Choroid plexus epithelial cell (primary cell): Measurements from ENCODE around the gene GFM2.
"Not testable (repeated sequence)": the region's sequence is repeated elsewhere in the genome, so short reads cannot be mapped to it uniquely, and the experiment has no call there.

ENCODE experiments used
- DNase-seq: peaks from one replicate; pipeline ENCODE4 v3.0.0-alpha.2; 2010; ENCODE audit warnings: low read depth
- H3K4me3 ChIP-seq: 2 replicates; pipeline ENCODE4 v1.5.1; 2011; ENCODE audit warnings: low read depth, mild to moderate bottlenecking, control low read depth, low read length, moderate library complexity
- TF ChIP-seq, protein P1 (sequence below): conservative IDR thresholded peaks from 2 replicates; pipeline ENCODE4 v1.5.1; 2011; ENCODE audit warnings: low read depth, mild to moderate bottlenecking, control low read depth, inconsistent platforms, low read length, moderate library complexity

GFM2 gene

DNA sequence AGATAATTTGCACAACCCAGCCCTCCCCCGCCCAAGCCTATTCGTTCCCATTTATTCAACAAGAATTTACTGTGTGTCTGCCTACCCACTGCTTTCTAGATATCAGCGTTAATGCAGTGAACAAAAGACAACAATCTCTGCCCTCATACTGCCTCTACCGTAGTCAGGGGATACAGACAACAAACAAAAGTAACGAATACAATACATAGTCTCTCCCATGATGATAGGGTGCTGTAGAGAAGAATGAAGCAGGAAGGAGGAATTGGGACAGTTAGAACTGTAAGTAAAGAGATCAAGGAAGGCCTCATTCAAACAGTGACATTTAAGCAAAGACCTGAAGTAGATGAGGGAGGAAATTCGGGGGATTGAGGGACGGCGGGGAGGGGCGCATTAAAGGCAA, 1.7 kb downstream of the GFM2 start:
- peak; percentile 29 for DNase-seq
- no peak overlapping the region for H3K4me3 ChIP-seq
- TF ChIP-seq, protein P1, sequence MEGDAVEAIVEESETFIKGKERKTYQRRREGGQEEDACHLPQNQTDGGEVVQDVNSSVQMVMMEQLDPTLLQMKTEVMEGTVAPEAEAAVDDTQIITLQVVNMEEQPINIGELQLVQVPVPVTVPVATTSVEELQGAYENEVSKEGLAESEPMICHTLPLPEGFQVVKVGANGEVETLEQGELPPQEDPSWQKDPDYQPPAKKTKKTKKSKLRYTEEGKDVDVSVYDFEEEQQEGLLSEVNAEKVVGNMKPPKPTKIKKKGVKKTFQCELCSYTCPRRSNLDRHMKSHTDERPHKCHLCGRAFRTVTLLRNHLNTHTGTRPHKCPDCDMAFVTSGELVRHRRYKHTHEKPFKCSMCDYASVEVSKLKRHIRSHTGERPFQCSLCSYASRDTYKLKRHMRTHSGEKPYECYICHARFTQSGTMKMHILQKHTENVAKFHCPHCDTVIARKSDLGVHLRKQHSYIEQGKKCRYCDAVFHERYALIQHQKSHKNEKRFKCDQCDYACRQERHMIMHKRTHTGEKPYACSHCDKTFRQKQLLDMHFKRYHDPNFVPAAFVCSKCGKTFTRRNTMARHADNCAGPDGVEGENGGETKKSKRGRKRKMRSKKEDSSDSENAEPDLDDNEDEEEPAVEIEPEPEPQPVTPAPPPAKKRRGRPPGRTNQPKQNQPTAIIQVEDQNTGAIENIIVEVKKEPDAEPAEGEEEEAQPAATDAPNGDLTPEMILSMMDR: no peak

DNA sequence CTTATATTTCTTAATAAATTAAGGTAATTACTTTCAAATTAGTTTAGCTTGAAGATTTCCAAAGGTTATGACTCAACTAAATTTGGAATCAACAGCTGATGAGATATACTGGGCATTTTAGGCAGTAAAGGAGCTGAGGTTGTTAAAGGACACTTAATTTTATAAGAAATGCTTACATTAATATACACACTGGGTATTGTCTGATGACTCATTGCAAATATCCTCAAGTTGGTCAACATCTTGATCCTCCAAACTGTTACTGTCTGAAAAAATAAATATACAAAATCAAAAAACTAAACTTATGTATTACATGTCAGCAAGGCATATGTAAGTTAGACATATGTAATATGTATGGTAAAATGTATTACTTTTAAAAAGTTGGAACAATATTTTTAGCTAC, 3.4 kb downstream of the GFM2 start:
- DNase-seq: peak; percentile 4
- TF ChIP-seq, protein P1: no peak
- no peak overlapping the region for H3K4me3 ChIP-seq

DNA sequence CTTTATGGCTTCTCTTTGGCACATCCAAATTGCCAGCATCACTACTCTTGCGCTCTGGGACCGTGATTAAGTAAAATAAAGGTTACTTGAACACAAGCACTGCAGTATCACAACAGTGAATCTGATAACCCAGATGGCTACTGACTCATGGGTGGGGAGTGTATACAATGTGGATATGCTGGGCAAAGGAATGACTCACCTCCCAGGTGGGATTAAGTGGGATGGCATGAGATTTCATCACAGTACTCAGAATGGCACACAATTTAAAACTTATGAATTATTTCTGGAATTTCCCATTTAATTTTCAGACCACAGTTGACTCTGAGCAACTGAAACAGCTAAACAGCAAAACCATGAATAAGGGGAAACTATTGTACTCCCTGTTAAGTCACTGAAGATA, 4.3 kb downstream of the GFM2 start:
- peak; percentile 26 for DNase-seq

DNA sequence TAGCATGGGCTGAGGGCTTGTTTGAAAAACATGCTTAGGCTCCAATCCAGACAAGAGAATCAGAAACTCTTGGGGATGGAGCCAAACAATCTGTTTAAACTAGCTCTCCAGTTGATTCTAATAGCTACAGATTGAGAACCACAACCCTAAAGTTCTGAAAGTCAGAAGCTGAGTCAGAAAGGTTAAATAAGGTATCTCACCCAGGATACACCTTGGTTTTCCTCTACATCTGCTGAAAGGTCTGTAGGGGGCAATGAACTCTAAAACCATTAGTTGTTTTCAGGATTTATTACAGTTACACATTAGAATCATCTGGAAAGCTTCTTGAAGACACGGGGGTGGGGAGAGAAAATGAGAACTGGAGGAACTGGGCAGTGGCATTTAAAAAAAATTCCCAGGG, 5.7 kb downstream of the GFM2 start:
- DNase-seq: no peak
- H3K4me3 ChIP-seq: no peak overlapping the region
- TF ChIP-seq, protein P1: no peak

More for the DNA sequence above, 4.3 kb downstream of the GFM2 start:
- TF ChIP-seq, protein P1: no peak
- H3K4me3 ChIP-seq: no peak overlapping the region

DNA sequence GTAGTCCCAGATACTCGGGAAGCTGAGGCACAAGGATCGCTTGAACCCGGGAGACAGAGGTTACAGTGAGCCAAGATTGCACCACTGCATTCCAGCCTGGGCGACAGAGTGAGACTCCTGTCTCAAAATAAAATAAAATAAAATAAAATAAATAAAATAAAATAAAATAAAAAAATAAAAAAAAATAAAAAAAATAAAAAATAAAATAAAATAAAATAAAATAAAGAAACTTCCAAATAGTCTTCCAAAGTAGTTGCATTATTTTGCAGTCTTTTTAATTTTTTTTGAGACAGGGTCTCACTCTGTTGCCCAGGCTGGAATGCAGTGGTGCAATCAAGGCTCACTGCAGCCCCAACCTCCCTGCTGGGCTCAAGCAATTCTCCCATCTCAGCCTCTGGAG, 18.2 kb downstream of the GFM2 start:
- H3K4me3 ChIP-seq, DNase-seq: not testable (repeated sequence)

DNA sequence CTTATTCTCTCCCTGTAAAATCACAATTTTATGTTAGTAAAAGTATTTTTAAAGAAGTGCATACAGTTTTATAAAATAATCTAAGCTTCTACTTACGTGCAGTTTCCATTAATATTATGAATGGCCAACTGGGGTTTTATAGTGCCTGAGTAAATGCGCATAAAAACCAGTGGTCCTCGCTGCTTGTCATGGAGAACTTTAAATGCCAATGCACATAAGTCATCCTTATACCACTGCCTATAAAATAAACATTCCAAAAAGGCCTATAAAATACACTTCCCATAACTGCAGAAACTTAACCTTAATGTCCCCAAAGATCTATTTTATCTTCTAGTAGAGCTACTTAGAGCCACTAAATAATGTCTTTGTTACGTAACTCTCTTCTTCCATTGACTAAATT, 28.5 kb downstream of the GFM2 start:
- no peak for DNase-seq
- no peak overlapping the region for H3K4me3 ChIP-seq
- TF ChIP-seq, protein P1: no peak

DNA sequence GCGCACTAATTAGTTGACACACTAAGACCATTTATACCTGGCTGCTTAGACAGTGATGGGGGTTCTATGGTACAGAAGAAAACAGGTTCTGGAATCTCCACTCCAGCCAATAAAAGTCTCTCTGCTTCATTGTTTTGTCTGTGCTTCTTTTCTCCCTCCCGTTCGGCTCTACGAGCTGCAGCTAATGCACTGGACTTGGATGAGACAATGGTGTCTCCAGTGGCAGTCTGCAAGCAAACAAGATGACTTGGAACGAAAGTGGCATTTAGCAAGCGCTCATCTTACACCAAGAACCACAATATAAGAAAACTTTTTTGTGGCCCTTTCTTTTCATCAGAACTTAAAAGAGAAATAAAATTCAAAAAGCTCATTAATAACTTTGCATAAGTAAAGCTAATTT, 30.2 kb downstream of the GFM2 start:
- DNase-seq: no peak
- TF ChIP-seq, protein P1: no peak
- no peak overlapping the region for H3K4me3 ChIP-seq

DNA sequence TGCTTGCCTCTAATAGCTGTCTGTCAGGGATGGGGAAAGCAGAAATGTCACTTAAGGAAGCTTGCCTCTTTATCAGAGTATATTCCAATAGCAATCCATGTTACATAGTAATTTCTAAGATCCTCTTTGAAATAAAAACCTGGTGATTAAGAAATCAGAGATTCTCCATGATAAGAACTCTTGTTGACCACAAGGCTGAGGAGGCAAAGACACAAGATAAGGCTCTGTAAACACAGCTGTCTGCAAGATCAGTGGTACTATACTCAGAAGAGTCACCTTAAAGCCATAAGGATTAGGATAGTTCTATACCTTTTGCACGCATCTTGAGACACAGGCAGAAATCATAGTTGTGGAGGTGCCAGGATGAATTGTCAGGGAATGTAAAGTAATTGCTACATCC, 41.6 kb downstream of the GFM2 start:
- DNase-seq: peak; percentile 9
- no peak overlapping the region for H3K4me3 ChIP-seq
- TF ChIP-seq, protein P1: no peak
